Keratinocyte (primary cell): ENCODE results near the gene DDIT4. TPM values are rescaled to one million over a fixed set of nuclear protein-coding genes. Genes with fewer than 3 reads are reported as not detected.

Source experiments
- DNase-seq: peaks from one replicate; pipeline ENCODE4 v3.0.0-alpha.2; 2011; ENCODE audit warnings: low read depth, missing footprints, low spot score
- FAIRE-seq: peaks from 2 replicates; lab custom pipeline; 2011; peaks lifted over from hg19 to GRCh38; lab: Jason Lieb, UNC
- H2AFZ ChIP-seq: 2 replicates; pipeline ENCODE4 v1.6.0; 2012; ENCODE audit warnings: low read length, control low read depth, inconsistent platforms; ENCODE audit not compliant: control insufficient read depth
- H3K27ac ChIP-seq: 2 replicates; pipeline ENCODE4 v1.5.1; 2011; ENCODE audit warnings: low read length; ENCODE audit not compliant: control insufficient read depth, insufficient read depth
- H3K27me3 ChIP-seq: 3 replicates; pipeline ENCODE4 v1.6.0; 2011; ENCODE audit warnings: low read length; ENCODE audit not compliant: control insufficient read depth, insufficient read depth; ENCODE audit errors: extremely low read depth
- H3K36me3 ChIP-seq, 2 experiments: 2 replicates in 1 of 2; 3 replicates in 1 of 2; pipeline ENCODE4 v1.5.1; 2011; ENCODE audit warnings: low read length in 2 of 2, mild to moderate bottlenecking in 1 of 2; ENCODE audit not compliant: control insufficient read depth in 2 of 2, insufficient read depth in 2 of 2; ENCODE audit errors: extremely low read depth in 1 of 2
- H3K4me1 ChIP-seq: 3 replicates; pipeline ENCODE4 v1.5.1; 2011; ENCODE audit warnings: low read length; ENCODE audit not compliant: control insufficient read depth, insufficient read depth; ENCODE audit errors: extremely low read depth
- H3K4me2 ChIP-seq: 3 replicates; pipeline ENCODE4 v1.6.0; 2011; ENCODE audit warnings: low read depth, low read length; ENCODE audit not compliant: control insufficient read depth, insufficient read depth; ENCODE audit errors: extremely low read depth
- H3K4me3 ChIP-seq, 3 experiments: fragments of 200-600 bp in 1 of 3; sonication (generic) in 1 of 3; 2 replicates in 2 of 3; 3 replicates in 1 of 3; pipeline ENCODE4 v1.5.1; 2011 to 2016; ENCODE audit warnings: low read length in 3 of 3, mild to moderate bottlenecking in 3 of 3, control low read depth in 2 of 3, inconsistent platforms in 1 of 3, low read depth in 1 of 3, mixed read lengths in 1 of 3, mixed run types in 1 of 3, moderate library complexity in 1 of 3; ENCODE audit not compliant: control insufficient read depth in 2 of 3, insufficient read depth in 2 of 3; ENCODE audit errors: extremely low read depth in 1 of 3
- H3K79me2 ChIP-seq: 2 replicates; pipeline ENCODE4 v1.6.0; 2012; ENCODE audit warnings: low read length; ENCODE audit not compliant: control insufficient read depth, insufficient read depth
- H3K9ac ChIP-seq: 3 replicates; pipeline ENCODE4 v1.6.0; 2011; ENCODE audit warnings: low read length; ENCODE audit not compliant: control insufficient read depth, insufficient read depth; ENCODE audit errors: extremely low read depth
- H3K9me1 ChIP-seq: 3 replicates; pipeline ENCODE4 v1.6.0; 2011; ENCODE audit warnings: low read length; ENCODE audit not compliant: control insufficient read depth, insufficient read depth; ENCODE audit errors: extremely low read depth
- H3K9me3 ChIP-seq: 2 replicates; pipeline ENCODE4 v1.5.1; 2012; ENCODE audit warnings: low read depth, low read length; ENCODE audit not compliant: control insufficient read depth
- H4K20me1 ChIP-seq: 3 replicates; pipeline ENCODE4 v1.6.0; 2011; ENCODE audit warnings: low read length; ENCODE audit not compliant: control insufficient read depth, insufficient read depth; ENCODE audit errors: extremely low read depth
- EZH2 ChIP-seq: IDR thresholded peaks from one replicate; pipeline ENCODE4 v1.6.1; 2012; ENCODE audit warnings: inconsistent platforms, mild to moderate bottlenecking, low read length, moderate library complexity
- dilution Hi-C: fragments of 300-500 bp; cut with MboI; formaldehyde crosslinking; loops from one replicate; pipeline ENCODE4 v1.7.0; 2020; ENCODE audit warnings: low sequenced_read_pairs; ENCODE audit not compliant: extremely low pct_ligation_motif_present
- polyA plus RNA-seq, 5 experiments: library from polyadenylated mRNA; depleted of rRNA in 3 of 5; stranded (reverse) in 3 of 5; stranded (forward) in 1 of 5; unstranded in 1 of 5; fragments of >200 nt; gene quantifications; 1 replicate in 1 of 5; 2 replicates in 3 of 5; 3 replicates in 1 of 5; pipeline versions ENCODE4 v1.2.1 to v1.2.3, GENCODE V29; 2011 to 2012; ENCODE audit warnings: missing spikeins in 2 of 5, low read depth in 1 of 5, low replicate concordance in 1 of 5
- TF ChIP-seq, protein P1 (sequence below), 3 experiments: IDR thresholded peaks in 1 of 3; conservative IDR thresholded peaks in 1 of 3; optimal IDR thresholded peaks in 1 of 3; 2 replicates in 2 of 3; 3 replicates in 1 of 3; pipeline versions ENCODE3 to v1.5.1; 2011; ENCODE audit warnings: low read length in 3 of 3, mild to moderate bottlenecking in 3 of 3, moderate library complexity in 2 of 3, control low read depth in 1 of 3, inconsistent platforms in 1 of 3; ENCODE audit not compliant: insufficient read depth in 2 of 3; ENCODE audit errors: extremely low read depth in 1 of 3

DDIT4 gene
- polyA plus RNA-seq, 1 donor (not counting 4 experiments of a cell fraction or from before 2014, with no cell fraction given) = 248 TPM

GRCh38 chr10:72314263-72314662 lies 40.5 kb downstream of the DDIT4 start:
- FAIRE-seq (no peak), DNase-seq (no peak)
- no peak overlapping the region for H3K4me3 ChIP-seq
- no peak overlapping the region for H3K27ac ChIP-seq
- no peak overlapping the region for H3K4me2 ChIP-seq
- TF ChIP-seq, protein P1, sequence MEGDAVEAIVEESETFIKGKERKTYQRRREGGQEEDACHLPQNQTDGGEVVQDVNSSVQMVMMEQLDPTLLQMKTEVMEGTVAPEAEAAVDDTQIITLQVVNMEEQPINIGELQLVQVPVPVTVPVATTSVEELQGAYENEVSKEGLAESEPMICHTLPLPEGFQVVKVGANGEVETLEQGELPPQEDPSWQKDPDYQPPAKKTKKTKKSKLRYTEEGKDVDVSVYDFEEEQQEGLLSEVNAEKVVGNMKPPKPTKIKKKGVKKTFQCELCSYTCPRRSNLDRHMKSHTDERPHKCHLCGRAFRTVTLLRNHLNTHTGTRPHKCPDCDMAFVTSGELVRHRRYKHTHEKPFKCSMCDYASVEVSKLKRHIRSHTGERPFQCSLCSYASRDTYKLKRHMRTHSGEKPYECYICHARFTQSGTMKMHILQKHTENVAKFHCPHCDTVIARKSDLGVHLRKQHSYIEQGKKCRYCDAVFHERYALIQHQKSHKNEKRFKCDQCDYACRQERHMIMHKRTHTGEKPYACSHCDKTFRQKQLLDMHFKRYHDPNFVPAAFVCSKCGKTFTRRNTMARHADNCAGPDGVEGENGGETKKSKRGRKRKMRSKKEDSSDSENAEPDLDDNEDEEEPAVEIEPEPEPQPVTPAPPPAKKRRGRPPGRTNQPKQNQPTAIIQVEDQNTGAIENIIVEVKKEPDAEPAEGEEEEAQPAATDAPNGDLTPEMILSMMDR (optimal IDR thresholded peaks at IDR 0.05 in 1 of 3, IDR thresholded peaks at IDR 0.05 in 1 of 3, conservative IDR thresholded peaks at IDR 0.05 in 1 of 3; ENCODE audit: extremely low read depth in 1 of 3, insufficient read depth in 2 of 3, low read length in 3 of 3) = no peak
- no peak for TF ChIP-seq EZH2
- H3K4me1 ChIP-seq = peaks cover 51% of the 10 kb centered on the region
- H3K9me3 ChIP-seq = no peaks in the 10 kb centered on the region
- H2AFZ ChIP-seq = no peak overlapping the region
- H3K9me1 ChIP-seq = no peaks in the 10 kb centered on the region
- H4K20me1 ChIP-seq = no peaks in the 10 kb centered on the region
- H3K9ac ChIP-seq = no peak overlapping the region
- no peaks in the 10 kb centered on the region for H3K27me3 ChIP-seq
- no peaks in the 10 kb centered on the region for H3K36me3 ChIP-seq
- dilution Hi-C loops = no loop called here
- H3K79me2 ChIP-seq = no peaks in the 10 kb centered on the region

DNA sequence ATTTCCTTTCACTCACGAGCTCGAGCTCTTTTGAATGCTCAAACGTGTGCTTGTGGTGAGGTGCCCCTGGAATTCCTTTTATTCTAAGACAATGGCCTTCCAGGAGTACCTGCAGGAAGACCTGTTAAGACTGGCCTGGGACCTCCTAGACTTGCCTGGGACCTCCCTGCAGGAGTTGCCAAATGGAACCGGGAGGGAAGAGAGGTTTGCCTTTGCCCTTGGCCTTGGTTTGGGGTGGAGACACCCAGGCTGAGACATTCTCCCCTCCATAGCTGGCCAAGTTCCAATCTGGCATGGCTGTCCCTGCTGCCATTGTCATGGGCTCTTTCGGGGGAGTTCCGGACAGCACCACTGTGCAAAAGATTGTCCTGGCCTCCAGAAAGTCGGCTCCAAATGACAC lies 41.3 kb downstream of the DDIT4 start:
- Histone ChIP-seq H3K4me3 (no peak overlapping the region), H3K27ac (peak overlapping the region; percentile 65), H4K20me1 (no peaks in the 10 kb centered on the region), H3K36me3 (no peaks in the 10 kb centered on the region), H3K9me3 (no peaks in the 10 kb centered on the region), H3K4me2 (peak overlapping the region; percentile 9), H2AFZ (no peak overlapping the region), H3K9ac (peak overlapping the region; percentile 19), H3K27me3 (no peaks in the 10 kb centered on the region), H3K4me1 (peaks cover 46% of the 10 kb centered on the region), H3K9me1 (no peaks in the 10 kb centered on the region), H3K79me2 (no peaks in the 10 kb centered on the region)
- dilution Hi-C loops = no loop called here
- TF ChIP-seq, protein P1 (optimal IDR thresholded peaks at IDR 0.05 in 1 of 3, IDR thresholded peaks at IDR 0.05 in 1 of 3, conservative IDR thresholded peaks at IDR 0.05 in 1 of 3; ENCODE audit: extremely low read depth in 1 of 3, insufficient read depth in 2 of 3, low read length in 3 of 3) = no peak
- TF ChIP-seq EZH2 = no peak
- peak; percentile 48 for FAIRE-seq
- no peak for DNase-seq
